DND-41 (cell line): ENCODE results near the gene DEXI.

ENCODE experiments used
- EZH2 ChIP-seq: IDR thresholded peaks from 3 replicates; pipeline ENCODE4 v1.6.1; 2012; ENCODE audit warnings: borderline replicate concordance, low read depth, mild to moderate bottlenecking, moderate library complexity, low read length, inconsistent platforms; ENCODE audit not compliant: severe bottlenecking
- TF ChIP-seq, protein P1 (sequence below): IDR thresholded peaks from 2 replicates; pipeline ENCODE4 v1.5.1; 2012; ENCODE audit warnings: borderline replicate concordance, low read length, moderate library complexity, mild to moderate bottlenecking; ENCODE audit not compliant: poor library complexity, severe bottlenecking; ENCODE audit errors: extremely low read depth

DNA sequence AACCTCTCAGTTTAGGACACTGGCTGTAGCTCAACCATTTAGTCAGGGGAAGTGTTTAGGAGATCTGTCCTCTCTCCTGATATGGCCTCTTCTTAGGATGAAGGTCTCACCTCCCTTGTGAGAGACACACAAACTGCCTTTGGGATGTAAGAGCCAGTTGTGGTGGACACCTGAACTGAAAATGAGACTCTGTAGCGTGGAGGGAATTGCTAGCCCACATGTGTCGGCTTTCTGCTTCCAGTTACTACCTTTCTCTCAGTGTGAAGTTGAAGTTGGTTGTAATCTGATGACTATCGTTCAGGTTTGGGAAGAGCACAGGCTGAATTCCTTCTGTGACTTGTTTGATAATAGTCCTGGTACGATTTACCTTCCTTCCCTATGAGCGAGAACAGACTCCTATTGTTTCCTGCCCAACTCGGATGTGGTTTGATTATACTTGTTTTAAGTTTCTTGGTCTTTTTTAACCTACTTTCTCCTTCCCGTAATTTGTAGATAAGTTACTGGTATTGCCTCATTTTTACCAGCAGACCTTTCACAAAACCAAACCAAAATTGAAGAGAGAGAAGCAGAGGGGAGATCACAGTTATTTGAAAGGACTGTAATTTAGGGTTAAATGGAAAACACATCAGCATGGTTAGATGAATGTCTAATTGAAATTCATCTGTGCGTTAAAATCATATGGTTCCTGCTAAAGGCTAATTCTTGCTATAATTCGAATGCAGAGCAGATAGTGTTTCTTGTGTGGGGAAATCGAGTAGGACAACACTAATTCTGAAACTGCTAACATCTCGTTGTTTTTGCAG, 45.3 kb upstream of the DEXI start:
- TF ChIP-seq, protein P1, sequence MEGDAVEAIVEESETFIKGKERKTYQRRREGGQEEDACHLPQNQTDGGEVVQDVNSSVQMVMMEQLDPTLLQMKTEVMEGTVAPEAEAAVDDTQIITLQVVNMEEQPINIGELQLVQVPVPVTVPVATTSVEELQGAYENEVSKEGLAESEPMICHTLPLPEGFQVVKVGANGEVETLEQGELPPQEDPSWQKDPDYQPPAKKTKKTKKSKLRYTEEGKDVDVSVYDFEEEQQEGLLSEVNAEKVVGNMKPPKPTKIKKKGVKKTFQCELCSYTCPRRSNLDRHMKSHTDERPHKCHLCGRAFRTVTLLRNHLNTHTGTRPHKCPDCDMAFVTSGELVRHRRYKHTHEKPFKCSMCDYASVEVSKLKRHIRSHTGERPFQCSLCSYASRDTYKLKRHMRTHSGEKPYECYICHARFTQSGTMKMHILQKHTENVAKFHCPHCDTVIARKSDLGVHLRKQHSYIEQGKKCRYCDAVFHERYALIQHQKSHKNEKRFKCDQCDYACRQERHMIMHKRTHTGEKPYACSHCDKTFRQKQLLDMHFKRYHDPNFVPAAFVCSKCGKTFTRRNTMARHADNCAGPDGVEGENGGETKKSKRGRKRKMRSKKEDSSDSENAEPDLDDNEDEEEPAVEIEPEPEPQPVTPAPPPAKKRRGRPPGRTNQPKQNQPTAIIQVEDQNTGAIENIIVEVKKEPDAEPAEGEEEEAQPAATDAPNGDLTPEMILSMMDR = no peak
- no peak for TF ChIP-seq EZH2
